GM10266 (cell line): ENCODE data around the gene EIF5A2.
"Not testable (repeated sequence)": the region's sequence is repeated elsewhere in the genome, so short reads cannot be mapped to it uniquely, and the experiment has no call there.

Experiments used
- DNase-seq: peaks from one replicate; pipeline ENCODE4 v3.0.0; 2012; ENCODE audit errors: extremely low spot score
- TF ChIP-seq, protein P1 (sequence below): IDR thresholded peaks from 2 replicates; pipeline ENCODE4 v1.5.1; 2012; ENCODE audit warnings: mild to moderate bottlenecking, low read depth; ENCODE audit not compliant: control insufficient read depth, insufficient read depth; ENCODE audit errors: missing control alignments

Gene EIF5A2

DNA sequence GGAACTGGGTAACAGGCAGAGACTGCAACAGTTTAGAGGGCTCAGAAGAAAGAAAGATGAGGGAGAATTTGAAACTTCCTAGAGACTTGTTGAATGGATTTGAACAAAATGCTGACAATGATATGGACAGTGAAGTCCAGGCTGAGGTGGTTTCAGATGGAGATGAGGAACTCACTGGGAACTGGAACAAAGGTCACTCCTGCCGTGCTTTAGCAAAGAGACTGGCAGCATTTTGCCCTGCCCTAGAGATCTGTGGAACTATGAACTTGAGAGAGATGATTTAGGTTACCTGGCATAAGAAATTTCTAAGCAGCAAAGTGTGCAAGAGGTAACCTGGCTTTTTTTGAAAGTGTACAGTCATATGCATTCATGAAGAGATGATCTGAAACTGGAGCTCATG is 11.7 kb downstream of the EIF5A2 start:
- DNase-seq = no peak
- TF ChIP-seq, protein P1, sequence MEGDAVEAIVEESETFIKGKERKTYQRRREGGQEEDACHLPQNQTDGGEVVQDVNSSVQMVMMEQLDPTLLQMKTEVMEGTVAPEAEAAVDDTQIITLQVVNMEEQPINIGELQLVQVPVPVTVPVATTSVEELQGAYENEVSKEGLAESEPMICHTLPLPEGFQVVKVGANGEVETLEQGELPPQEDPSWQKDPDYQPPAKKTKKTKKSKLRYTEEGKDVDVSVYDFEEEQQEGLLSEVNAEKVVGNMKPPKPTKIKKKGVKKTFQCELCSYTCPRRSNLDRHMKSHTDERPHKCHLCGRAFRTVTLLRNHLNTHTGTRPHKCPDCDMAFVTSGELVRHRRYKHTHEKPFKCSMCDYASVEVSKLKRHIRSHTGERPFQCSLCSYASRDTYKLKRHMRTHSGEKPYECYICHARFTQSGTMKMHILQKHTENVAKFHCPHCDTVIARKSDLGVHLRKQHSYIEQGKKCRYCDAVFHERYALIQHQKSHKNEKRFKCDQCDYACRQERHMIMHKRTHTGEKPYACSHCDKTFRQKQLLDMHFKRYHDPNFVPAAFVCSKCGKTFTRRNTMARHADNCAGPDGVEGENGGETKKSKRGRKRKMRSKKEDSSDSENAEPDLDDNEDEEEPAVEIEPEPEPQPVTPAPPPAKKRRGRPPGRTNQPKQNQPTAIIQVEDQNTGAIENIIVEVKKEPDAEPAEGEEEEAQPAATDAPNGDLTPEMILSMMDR = no peak

- not testable (repeated sequence) for DNase-seq
These were observed 12.1 kb downstream of the EIF5A2 start for GRCh38 chr3:170896333-170896732.

- TF ChIP-seq, protein P1 = no peak
- no peak for DNase-seq
These were observed 14.5 kb downstream of the EIF5A2 start for GRCh38 chr3:170893895-170894294.

GRCh38 chr3:170889630-170890029 is 18.8 kb downstream of the EIF5A2 start:
- TF ChIP-seq, protein P1 = no peak
- no peak for DNase-seq

- DNase-seq = no peak
- TF ChIP-seq, protein P1 = no peak
These were observed 19.3 kb downstream of the EIF5A2 start for GRCh38 chr3:170889132-170889531.

GRCh38 chr3:170884109-170884930 is 24.1 kb downstream of the EIF5A2 start:
- not testable (repeated sequence) for DNase-seq

- not testable (repeated sequence) for DNase-seq
These were observed 29.7 kb downstream of the EIF5A2 start for GRCh38 chr3:170878688-170879087.

GRCh38 chr3:170877311-170877710 is 31.1 kb downstream of the EIF5A2 start:
- not testable (repeated sequence) for DNase-seq

GRCh38 chr3:170876537-170876936 is 31.9 kb downstream of the EIF5A2 start:
- TF ChIP-seq, protein P1 = no peak
- DNase-seq = no peak
